ENCODE data around the gene PALLD.

GRCh38 chr4:168776382-168776781 lies 279.5 kb downstream of the PALLD start:
- no peak for TF ChIP-seq CTCF (optimal IDR thresholded peaks at IDR 0.05 in 1 of 3, IDR thresholded peaks at IDR 0.05 in 1 of 3, conservative IDR thresholded peaks at IDR 0.05 in 1 of 3; ENCODE audit: extremely low read depth in 1 of 3, insufficient read depth in 2 of 3, low read length in 3 of 3)
- no peak for TF ChIP-seq EZH2 (IDR thresholded peaks at IDR 0.05; ENCODE audit: low read length)

Measured in keratinocyte (primary cell).